HG03432 (cell line): Measurements from ENCODE around the gene C20orf144.

ENCODE experiments used
- ATAC-seq: cut with Tn5 transposase; IDR thresholded peaks from one replicate; pipeline ENCODE4 v1.9.1; 2021; ENCODE audit warnings: mild to moderate bottlenecking, moderate library complexity; ENCODE audit not compliant: unreplicated experiment

Gene C20orf144

DNA sequence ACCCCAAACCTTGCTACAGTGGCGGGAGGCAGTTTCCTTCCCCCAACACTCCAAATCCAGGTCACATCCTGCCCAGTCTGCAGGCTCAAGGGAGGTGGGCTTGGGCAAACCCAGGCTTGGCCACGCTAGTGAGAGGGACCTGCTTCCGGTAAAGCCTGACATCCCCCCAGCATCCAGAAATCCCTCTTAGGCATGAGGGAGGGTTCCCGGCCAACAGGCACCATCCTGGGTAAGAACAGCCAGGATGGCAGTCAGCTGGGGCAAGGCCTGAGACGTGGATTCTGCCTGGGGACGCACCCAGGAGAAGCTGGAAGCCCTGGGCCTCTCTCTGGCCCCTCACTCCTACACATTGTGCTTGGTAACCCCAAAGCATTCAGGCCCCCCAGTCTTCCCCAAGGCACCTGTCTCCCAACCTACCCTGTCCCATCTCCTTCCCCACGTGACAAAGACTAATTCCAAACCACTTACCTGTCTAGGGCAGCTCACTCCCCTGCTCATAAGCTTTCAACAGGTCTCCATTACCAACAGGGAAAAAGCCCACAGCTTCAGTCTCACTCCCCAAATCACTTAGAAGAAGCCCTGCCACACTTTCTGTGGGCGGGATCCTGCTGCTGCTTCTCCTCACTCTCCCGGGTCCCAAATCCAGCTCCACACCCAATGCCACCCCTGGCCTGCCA lies 2.1 kb downstream of the C20orf144 start:
- no peak for ATAC-seq

- no peak for ATAC-seq
Observed at GRCh38 chr20:33664762-33665144, 2.6 kb downstream of the C20orf144 start.

DNA sequence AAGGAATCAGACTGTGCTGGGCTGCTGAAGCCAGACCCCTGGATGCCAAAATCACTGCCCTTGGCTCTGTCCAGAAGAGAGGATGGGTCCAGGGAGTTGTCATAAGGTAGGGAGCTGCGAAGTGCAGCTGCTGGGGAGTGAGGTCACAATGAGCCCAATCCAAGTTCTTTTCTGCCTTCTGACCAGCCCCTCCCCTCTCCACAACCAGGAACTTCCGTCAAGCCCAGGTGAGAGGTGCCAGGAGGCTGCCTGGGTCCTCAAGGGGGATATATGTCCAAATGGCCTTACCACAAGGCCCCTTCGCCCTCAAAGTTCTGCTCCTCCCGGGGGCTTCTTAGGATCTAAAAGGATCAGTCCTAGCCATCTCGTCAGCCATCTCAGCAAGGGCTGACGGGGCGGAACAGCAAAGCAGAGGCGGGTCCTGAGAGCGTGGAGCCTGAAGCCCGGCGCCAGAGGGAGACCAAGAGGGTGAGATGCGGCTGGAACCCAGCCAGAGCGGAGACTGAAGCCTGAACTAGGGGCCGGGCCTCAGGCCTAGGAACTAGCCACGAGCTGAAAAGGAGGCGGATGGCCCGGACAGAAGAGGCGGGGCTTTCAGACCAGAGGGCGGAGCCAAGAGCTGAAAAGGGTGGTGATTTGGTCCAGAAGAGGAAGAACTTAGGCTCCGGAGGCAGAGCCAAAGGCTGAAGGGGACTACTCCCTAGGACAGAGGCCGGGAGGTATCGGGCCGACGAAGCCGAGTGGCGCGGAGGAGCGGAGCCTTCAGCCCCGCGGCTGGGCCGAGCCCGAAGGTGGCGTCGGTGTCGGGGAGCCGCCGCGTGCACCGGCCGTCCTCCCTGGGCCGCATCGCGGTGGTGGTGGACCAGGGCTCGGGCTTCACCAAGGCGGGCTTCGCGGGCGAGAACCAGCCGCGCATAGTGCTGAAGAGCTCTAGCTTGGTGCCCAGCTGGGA lies 4.4 kb downstream of the C20orf144 start, which contains the start of gene ACTL10:
TSS of gene ACTL10 (plus strand) at position 651 of the 952 bp plus-strand sequence. CDS start 555 bp downstream, outside the sequence.
- peak; percentile 64 for ATAC-seq

- ATAC-seq = peak; percentile 15
Observed at GRCh38 chr20:33667245-33667675, 5.1 kb downstream of the C20orf144 start.

DNA sequence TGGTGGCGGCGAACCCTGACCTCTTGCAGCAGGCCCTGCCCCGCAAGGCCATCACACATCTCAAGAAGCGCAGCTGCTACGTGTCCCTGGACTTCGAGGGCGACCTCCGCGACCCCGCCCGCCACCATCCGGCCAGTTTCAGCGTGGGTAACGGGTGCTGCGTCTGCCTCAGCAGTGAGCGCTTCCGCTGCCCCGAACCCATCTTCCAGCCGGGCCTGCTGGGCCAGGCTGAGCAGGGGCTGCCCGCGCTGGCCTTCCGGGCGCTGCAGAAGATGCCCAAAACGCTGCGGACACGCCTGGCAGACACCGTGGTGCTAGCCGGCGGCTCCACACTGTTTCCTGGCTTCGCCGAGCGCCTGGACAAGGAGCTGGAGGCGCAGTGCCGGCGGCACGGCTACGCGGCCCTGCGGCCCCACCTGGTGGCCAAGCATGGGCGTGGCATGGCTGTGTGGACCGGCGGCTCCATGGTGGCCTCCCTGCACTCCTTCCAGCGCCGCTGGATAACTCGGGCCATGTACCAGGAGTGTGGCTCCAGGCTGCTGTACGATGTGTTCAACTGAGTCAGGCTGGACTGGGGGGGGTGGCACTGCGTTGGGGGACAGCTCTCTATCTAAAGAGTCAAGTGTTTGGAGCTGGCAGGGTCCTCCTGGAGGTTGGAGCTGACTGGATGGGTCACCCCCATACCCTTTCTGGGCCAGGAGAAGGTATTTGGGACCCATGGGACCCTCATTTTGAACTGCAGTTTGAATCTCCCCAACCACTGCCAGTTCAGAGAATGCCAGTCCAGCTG lies 5.7 kb downstream of the C20orf144 start:
- peak; percentile 46 for ATAC-seq

DNA sequence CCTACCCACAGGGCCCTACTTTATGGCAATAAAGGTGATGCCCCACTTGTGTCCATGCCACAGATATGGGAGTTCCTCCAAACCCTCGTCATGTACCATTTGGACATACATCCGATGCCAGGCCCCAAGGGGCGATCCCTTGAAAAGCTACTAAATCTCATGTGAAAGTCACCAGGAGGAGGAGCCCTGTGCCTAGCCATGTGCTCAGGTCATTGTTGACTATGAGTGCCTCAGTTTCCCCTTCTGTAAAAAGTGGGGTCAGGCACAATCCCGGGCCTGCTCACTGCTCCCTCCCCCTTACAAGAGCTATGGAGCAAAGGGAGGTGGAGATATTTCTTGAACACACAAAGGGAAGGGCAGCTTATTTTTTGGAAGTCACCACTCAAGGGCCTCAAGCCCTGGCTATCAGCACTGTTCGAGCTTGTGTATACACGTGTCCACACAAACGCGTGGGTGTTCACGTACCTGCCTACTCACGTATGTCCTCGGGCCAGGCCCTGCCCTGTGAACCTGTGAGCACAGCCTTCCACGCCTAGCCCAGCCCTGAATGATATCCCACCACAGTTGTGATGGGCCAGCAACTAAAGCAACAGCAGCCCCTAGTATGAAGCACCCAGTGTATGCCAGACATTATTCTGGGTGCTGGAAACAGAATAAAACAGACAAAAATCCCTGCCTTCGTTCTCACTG lies 6.5 kb downstream of the C20orf144 start:
- no peak for ATAC-seq

GRCh38 chr20:33669224-33669623 lies 7.1 kb downstream of the C20orf144 start:
- no peak for ATAC-seq

DNA sequence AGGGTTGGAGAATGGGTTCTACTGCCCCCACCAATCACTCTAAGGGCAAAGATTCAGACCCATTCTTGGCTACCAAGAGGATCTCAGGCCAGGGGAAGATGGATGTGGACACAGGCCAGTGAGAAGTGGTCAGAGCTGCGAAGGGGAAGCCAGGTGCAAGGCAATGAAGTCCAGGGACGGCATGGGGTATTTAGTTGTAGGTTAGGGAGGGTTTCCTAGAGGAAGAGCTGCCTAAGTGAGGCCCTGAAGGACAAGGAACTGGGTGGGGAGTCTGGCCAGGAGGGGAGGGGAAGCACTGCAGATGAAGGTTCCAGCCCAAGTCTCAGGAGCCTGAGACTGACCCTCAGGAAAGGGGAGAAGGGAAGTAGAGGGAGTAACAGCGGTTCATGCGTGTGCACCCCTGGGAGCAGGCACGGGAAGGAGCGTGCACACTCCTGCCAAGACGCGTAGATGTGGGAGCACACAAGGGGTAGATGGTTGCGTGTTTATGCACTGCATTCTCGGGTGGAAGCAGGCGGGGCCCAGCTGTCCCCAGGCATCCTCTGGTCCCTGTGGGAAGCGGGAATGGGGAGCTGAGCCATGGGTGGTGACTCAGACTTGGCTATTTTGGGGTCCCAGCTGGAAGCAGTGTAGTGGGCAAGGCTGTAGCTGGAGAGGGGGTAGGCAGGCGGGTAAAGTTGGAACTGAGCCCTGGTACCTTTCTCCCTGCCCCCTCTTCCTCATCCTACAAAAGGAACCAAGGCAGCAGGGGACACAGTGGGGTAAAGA lies 7.9 kb downstream of the C20orf144 start:
- ATAC-seq = no peak

DNA sequence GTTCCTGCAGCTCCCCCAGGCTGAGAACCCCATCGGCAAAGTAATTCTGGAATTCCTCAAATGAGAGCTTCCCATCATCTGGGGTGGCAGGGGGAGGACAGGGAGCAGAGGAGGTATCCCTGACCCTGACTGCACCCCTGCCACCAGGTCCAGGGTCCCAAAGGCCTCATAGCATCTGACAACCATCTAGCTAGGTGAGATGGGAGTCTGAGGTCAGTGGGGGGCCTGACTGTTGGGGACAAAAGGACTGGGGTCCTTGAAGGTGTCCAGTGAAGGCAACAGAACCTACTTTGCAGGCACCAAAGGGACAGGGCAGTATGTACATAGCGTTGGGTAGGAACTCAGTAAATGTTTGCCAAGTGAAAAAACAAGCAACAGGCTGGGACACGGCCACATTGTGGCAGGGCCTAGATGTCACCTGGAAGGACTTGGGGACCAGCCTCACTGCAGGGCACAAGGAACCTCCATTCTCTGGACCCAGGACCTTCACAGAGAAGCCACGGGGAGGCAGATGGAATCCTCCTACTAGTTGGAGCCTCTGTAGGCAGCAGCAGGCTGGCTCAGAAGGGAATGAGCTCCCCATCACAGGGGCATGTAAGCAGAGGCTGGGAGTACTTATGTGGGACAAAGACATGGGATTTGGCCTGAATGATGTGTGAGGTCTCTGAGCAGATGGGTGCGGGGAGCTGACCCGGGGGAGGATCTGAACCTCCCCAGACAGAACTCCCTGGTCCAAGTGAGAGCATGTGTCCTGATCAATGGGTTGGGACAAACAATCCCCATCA lies 8.8 kb downstream of the C20orf144 start:
- no peak for ATAC-seq

- ATAC-seq = no peak
Observed at GRCh38 chr20:33671573-33672288, 9.6 kb downstream of the C20orf144 start.

DNA sequence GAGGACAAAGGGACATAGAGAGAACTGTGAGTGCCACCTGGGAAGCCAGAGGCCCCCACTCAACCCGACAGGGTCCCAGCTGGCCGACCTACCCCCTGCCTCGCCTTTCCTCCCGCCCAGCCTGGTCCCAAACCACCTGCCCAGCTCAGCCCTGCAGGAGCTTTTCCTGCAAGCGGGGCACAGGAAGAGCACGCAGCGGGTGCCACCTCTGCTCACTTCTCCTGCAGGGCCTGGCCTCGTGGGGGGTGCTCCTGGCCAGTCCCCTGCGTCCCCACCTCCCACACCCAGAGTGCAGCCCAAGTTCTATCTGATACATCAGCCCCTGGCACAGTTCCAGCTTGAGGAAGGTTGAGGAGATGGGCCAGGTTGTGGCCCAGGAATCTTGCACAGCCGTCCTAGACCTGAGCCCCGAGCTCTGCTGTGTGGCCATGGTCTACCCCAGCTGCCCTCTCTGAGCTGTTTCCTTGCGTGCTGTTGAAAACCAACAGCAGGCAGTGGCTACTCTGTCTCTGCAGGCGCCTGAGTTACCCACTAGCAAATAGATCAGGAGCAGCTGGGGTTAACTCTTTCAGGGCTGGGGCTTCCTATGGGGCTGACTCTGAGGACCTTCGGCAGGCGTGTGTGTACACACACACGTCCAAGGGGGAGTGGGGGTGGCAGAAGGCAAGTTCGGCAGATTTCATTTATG lies 10.4 kb downstream of the C20orf144 start:
- no peak for ATAC-seq

GRCh38 chr20:33673114-33673409 lies 10.9 kb downstream of the C20orf144 start:
- ATAC-seq = no peak

GRCh38 chr20:33673410-33674293 lies 11.5 kb downstream of the C20orf144 start:
- ATAC-seq = no peak

DNA sequence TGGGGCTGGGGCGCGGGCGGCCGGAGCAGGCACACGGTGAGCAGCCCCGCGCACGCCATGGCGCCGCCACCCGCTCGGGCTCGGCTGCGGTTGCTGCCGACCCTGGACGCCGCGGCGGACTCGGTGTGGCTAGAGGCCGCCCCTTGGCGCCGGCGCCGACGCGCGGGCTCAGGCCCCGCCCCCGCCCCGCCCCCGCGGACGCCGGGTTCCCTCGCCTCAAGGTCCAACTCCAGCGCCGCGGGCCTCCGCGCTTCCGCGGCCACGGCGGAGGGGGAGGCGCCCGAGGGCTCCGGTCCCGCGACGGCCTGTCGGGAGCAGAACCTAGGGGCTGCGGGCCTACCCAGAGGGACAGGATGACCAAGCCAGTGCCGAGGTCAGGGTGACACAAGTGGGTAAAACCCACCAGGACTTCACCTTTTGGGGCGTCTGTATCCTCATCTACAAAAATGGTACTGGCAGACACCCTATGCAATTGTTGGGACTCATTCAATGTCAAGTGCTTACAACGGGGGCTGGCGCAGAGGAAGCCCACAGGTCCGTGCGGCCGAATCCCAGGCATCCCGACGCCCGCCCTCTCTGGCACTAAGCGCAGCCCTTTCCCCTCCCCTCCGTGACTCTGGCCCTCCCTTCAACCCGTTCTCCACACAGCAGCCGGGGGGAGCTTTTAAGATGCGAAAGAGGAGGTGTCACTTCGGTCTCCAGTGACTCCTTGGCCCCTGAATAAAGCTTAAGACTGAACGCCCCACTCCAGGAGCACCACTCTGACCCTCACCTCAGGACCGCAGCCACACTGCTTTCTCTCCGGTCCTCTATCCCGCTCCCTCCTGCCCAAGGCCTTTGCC lies 12.4 kb downstream of the C20orf144 start, which contains the start of gene NECAB3:
TSS of gene NECAB3 (minus strand) at position 135 of the 842 bp plus-strand sequence. CDS start at position 59, 76 bp downstream.
- peak; percentile 65 for ATAC-seq

DNA sequence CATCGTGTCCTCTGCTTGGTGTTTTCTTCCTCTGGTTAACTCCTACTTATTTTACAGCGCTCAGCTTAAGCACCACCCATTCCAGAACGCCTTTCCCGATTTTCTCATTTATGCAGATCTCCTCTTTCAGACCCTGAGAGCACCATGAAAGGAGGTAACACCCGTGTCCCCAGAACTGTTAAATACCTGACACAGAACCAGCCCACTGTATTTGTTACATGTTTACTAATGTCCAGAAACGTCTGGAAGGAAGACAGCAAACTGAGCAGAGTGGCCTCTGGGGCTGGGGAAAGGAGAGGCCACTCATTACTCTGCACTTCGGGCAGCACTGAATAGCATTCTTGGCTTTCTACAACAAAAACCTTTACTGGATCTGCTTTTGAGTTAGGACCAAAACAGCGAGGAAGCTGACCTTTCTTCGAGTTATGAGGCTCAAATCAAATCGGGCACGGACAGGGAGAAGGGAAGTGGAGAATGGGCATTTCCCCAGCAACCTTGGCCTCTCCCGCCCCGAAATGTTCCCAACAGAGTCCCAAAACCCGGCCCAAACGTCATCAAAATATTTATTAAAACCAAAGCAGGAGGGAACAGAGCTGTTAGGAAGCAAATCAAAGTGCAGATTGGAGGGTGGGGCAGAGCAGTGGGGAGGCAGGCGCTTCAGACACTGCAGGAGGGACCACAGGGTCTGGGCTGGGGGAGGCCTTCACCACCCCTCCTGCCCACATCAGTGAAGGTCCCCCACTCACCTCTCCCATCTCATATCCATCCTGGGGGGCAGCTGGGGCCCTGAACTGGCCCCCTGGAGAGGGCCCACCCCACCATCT lies 13.2 kb downstream of the C20orf144 start:
- ATAC-seq = no peak
